Measurements from ENCODE around the gene CHCHD3. TPM values are rescaled to one million over a fixed set of nuclear protein-coding genes. Genes with fewer than 3 reads are reported as not detected.
A peak's percentile ranks its signal among the peaks of the same experiment; 100 is the strongest.
"Not testable (repeated sequence)": the region's sequence is repeated elsewhere in the genome, so short reads cannot be mapped to it uniquely, and the experiment has no call there.

Gene CHCHD3
- total RNA-seq, 1 experiment from 2014 or later = 192 TPM

DNA sequence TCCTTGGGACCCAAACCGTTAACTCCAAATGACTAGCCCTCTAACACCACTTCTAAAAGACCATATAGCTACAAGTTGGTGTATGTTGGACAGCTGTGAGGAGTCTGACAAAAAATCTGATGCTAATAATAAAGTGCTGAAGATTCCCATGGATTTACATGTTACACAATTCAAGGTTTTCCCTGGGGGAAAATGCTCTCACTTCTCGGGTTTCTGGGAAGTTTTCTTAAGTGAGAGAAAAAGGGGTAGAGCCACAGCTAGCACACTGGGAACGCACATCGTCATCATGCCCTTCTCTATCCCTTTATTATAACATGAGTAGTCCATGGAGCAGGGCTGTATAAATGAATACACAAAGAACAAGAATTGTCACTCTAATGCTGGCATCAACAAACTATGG, 162.1 kb downstream of the CHCHD3 start:
- no peaks in the 10 kb centered on the region for H3K4me1 ChIP-seq
- H3K27ac ChIP-seq = no peak overlapping the region
- H3K27me3 ChIP-seq = no peaks in the 10 kb centered on the region
- H3K4me3 ChIP-seq = no peak overlapping the region
- H3K9me3 ChIP-seq (replicated peaks) = no peaks in the 10 kb centered on the region
- DNase-seq = peak in 1 of 2 experiments; percentile 15
- peaks cover 6% of the 10 kb centered on the region; the same call in 1 of the 2 replicates for H3K36me3 ChIP-seq

GRCh38 chr7:132915647-132916046, 166.2 kb downstream of the CHCHD3 start:
- H3K4me3 ChIP-seq = no peak overlapping the region
- DNase-seq = no peak
- peaks cover 9% of the 10 kb centered on the region for H3K36me3 ChIP-seq
- no peaks in the 10 kb centered on the region for H3K4me1 ChIP-seq
- H3K27ac ChIP-seq = no peak overlapping the region
- no peaks in the 10 kb centered on the region for H3K9me3 ChIP-seq (replicated peaks)
- no peaks in the 10 kb centered on the region for H3K27me3 ChIP-seq

DNA sequence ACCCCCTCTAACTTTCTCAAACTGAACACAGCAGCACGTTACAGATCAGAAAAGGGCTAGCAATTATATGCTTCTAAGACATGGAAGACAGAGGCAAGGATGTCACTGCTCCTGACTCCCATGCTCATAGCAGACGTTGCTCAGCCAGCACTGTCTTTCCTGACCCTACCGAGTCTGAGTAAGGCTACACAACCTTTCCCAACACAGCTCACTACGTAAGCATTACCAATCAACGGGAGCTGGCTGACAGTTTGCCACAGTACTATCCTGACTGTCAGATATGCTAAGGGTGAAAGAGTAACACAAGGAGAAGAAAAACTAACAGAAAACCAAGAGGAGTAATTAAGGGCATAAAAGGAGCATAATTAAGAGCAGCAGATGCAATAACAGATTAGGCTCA, 171.2 kb downstream of the CHCHD3 start:
- no peak overlapping the region for H3K4me3 ChIP-seq
- no peaks in the 10 kb centered on the region for H3K9me3 ChIP-seq (replicated peaks)
- no peaks in the 10 kb centered on the region for H3K27me3 ChIP-seq

GRCh38 chr7:132907380-132907940, 174.4 kb downstream of the CHCHD3 start:
- peaks cover 3% of the 10 kb centered on the region; the same call in 1 of the 2 replicates for H3K4me1 ChIP-seq
- DNase-seq = peak in 1 of 2 experiments; percentile 24
- H3K36me3 ChIP-seq = peaks cover 6% of the 10 kb centered on the region; the same call in 1 of the 2 replicates
- H3K27me3 ChIP-seq = no peaks in the 10 kb centered on the region
- H3K4me3 ChIP-seq = no peak overlapping the region
- no peak overlapping the region for H3K27ac ChIP-seq
- peaks cover 7% of the 10 kb centered on the region; the same call in 1 of the 2 replicates for H3K9me3 ChIP-seq (replicated peaks)

More for the DNA sequence above, 171.2 kb downstream of the CHCHD3 start:
- no peak overlapping the region for H3K27ac ChIP-seq
- H3K36me3 ChIP-seq = peaks cover 10% of the 10 kb centered on the region
- no peak for DNase-seq
- H3K4me1 ChIP-seq = peaks cover 3% of the 10 kb centered on the region; the same call in 1 of the 2 replicates

- no peaks in the 10 kb centered on the region for H3K27me3 ChIP-seq
- no peak overlapping the region for H3K27ac ChIP-seq
- no peak overlapping the region for H3K4me3 ChIP-seq
- peaks cover 4% of the 10 kb centered on the region; the same call in 1 of the 2 replicates for H3K36me3 ChIP-seq
- H3K9me3 ChIP-seq (replicated peaks) = peaks cover 10% of the 10 kb centered on the region
- peaks cover 3% of the 10 kb centered on the region; the same call in 1 of the 2 replicates for H3K4me1 ChIP-seq
- no peak for DNase-seq
These were observed 175.6 kb downstream of the CHCHD3 start for GRCh38 chr7:132906193-132906835.

GRCh38 chr7:132905136-132905535, 176.8 kb downstream of the CHCHD3 start:
- H3K36me3 ChIP-seq, H3K27me3 ChIP-seq, DNase-seq, H3K4me3 ChIP-seq, H3K27ac ChIP-seq, H3K4me1 ChIP-seq: not testable (repeated sequence)
- H3K9me3 ChIP-seq (replicated peaks) = peaks cover 10% of the 10 kb centered on the region

- Histone ChIP-seq H3K4me1 (peaks cover 3% of the 10 kb centered on the region; the same call in 1 of the 2 replicates), H3K27me3 (no peaks in the 10 kb centered on the region), H3K36me3 (peaks cover 2% of the 10 kb centered on the region; the same call in 1 of the 2 replicates), H3K4me3 (no peak overlapping the region), H3K27ac (no peak overlapping the region), H3K9me3 (replicated peaks) (peaks cover 10% of the 10 kb centered on the region)
- no peak for DNase-seq
These were observed 177.7 kb downstream of the CHCHD3 start for GRCh38 chr7:132904209-132904608.

DNA sequence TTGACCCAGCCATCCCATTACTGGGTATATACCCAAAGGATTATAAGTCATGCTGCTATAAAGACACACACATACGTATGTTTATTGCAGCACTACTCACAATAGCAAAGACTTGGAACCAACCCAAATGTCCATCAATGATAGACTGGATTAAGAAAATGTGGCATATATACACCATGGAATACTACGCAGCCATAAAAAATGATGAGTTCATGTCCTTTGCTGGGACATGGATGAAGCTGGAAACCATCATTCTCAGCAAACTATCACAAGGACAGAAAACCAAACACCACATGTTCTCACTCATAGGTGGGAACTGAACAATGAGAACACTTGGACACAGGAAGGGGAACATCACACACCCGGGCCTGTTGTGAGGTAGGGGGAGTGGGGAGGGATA, 179.6 kb downstream of the CHCHD3 start:
- not testable (repeated sequence) for H3K27me3 ChIP-seq, H3K4me1 ChIP-seq, H3K36me3 ChIP-seq, DNase-seq, H3K4me3 ChIP-seq, H3K27ac ChIP-seq
- H3K9me3 ChIP-seq (replicated peaks) = peaks cover 10% of the 10 kb centered on the region

- Histone ChIP-seq H3K9me3 (replicated peaks) (peaks cover 10% of the 10 kb centered on the region), H3K4me3 (no peak overlapping the region), H3K4me1 (peaks cover 8% of the 10 kb centered on the region; the same call in 1 of the 2 replicates), H3K36me3 (peaks cover 2% of the 10 kb centered on the region; the same call in 1 of the 2 replicates), H3K27me3 (no peaks in the 10 kb centered on the region), H3K27ac (no peak overlapping the region)
- no peak for DNase-seq
These were observed 180.6 kb downstream of the CHCHD3 start for GRCh38 chr7:132901241-132901640.

DNA sequence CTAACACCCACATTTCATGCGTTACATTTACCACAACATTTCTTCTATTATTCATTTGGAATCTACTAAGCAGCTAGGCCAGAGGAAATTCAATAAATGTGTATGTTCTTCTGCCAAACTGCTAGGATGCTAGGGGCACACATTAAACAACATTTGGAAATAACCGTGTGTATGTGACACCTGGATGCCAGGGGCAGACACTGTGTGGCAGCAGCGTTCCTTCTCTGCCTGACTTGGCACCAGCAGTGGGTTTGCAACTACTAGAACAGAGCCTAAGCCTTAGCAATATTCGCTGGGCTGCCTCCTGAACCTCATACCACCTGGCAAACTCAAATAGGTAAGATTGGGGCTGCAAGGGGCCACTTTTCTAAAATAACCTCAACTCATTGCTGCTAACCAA, 182.1 kb downstream of the CHCHD3 start:
- H3K9me3 ChIP-seq (replicated peaks) = peaks cover 10% of the 10 kb centered on the region
- H3K36me3 ChIP-seq = peaks cover 7% of the 10 kb centered on the region
- H3K27ac ChIP-seq = no peak overlapping the region
- peaks cover 8% of the 10 kb centered on the region; the same call in 1 of the 2 replicates for H3K4me1 ChIP-seq
- H3K4me3 ChIP-seq = no peak overlapping the region
- no peaks in the 10 kb centered on the region for H3K27me3 ChIP-seq
- DNase-seq = no peak

GRCh38 chr7:132898641-132899175, 183.2 kb downstream of the CHCHD3 start:
- H3K4me3 ChIP-seq; H3K9me3 ChIP-seq (replicated peaks); DNase-seq; H3K4me1 ChIP-seq; H3K27ac ChIP-seq; H3K27me3 ChIP-seq; H3K36me3 ChIP-seq: not testable (repeated sequence)

- Histone ChIP-seq H3K27me3 (no peaks in the 10 kb centered on the region), H3K9me3 (replicated peaks) (peaks cover under 1% of the 10 kb centered on the region), H3K4me1 (peaks cover 8% of the 10 kb centered on the region; the same call in 1 of the 2 replicates), H3K4me3 (no peak overlapping the region), H3K36me3 (peaks cover 5% of the 10 kb centered on the region), H3K27ac (no peak overlapping the region)
- no peak for DNase-seq
These were observed 184.7 kb downstream of the CHCHD3 start for GRCh38 chr7:132897093-132897687.

DNA sequence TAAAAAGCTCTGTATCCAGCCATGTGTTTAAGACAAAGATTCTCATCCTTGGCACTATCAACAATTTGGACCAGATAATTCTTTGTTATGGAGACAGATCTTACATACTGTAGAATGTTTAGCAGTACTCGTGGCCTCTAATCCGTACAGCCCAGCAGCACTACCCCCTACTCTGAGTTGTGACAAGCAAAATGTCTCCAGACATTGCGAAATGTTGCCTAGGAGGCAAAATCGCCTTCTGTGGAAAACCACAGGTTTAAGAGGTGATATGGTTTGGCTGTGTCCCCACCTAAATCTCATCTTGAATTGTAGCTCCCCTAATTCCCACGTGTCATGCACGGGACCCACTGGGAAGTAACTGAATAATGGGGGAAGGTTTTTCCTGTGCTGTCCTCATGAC, 186.7 kb downstream of the CHCHD3 start:
- Histone ChIP-seq H3K4me1 (peaks cover 8% of the 10 kb centered on the region; the same call in 1 of the 2 replicates), H3K27me3 (no peaks in the 10 kb centered on the region), H3K9me3 (replicated peaks) (no peaks in the 10 kb centered on the region; the same call in 1 of the 2 replicates), H3K36me3 (peaks cover 5% of the 10 kb centered on the region), H3K27ac (no peak overlapping the region), H3K4me3 (no peak overlapping the region)
- DNase-seq = no peak

DNA sequence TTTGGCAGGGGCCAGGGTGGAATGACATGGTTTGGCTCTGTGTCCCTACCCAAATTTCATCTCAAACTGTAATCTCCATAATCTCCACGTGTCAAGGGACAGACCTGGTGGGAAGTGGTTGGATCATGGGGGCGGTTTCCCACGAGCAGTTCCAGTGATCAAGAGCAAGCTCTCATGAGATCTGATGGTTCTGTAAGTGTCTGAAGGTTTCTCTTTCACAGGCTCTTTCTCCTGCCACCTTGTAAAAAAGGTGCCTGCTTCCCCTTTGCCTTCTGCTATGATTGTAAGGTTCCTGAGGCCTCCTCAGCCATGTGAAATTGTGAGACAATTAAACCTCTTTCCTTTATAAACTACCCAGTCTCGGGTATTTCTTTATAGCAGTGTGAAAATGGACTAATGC, 188.3 kb downstream of the CHCHD3 start:
- Histone ChIP-seq H3K27me3 (no peaks in the 10 kb centered on the region), H3K4me1 (peaks cover 8% of the 10 kb centered on the region; the same call in 1 of the 2 replicates), H3K36me3 (peaks cover 5% of the 10 kb centered on the region), H3K27ac (no peak overlapping the region), H3K9me3 (replicated peaks) (no peaks in the 10 kb centered on the region; the same call in 1 of the 2 replicates), H3K4me3 (no peak overlapping the region)
- DNase-seq = no peak

GRCh38 chr7:132892744-132893143, 189.1 kb downstream of the CHCHD3 start:
- not testable (repeated sequence) for DNase-seq; H3K27ac ChIP-seq; H3K4me1 ChIP-seq; H3K27me3 ChIP-seq; H3K4me3 ChIP-seq; H3K9me3 ChIP-seq (replicated peaks); H3K36me3 ChIP-seq

All from SJCRH30 (cell line).